ENCODE data around the gene UPK3A.

The UPK3A gene

GRCh38 chr22:45284705-45285262 lies at the start of gene UPK3A:
Gene UPK3A, plus strand, starts transcription at chr22:45284949. Its CDS starts 65 bp downstream, at chr22:45285014.
- peak; percentile 42 for DNase-seq (ENCODE audit: low read depth)

- DNase-seq (ENCODE audit: low read depth): no peak
Observed at GRCh38 chr22:45235101-45235777, 49.5 kb upstream of the UPK3A start.

- no peak for DNase-seq (ENCODE audit: low read depth)
Observed at GRCh38 chr22:45235851-45236342, 48.9 kb upstream of the UPK3A start.

- DNase-seq (ENCODE audit: low read depth): no peak
Observed at GRCh38 chr22:45237065-45237990, 47.4 kb upstream of the UPK3A start.

DNA sequence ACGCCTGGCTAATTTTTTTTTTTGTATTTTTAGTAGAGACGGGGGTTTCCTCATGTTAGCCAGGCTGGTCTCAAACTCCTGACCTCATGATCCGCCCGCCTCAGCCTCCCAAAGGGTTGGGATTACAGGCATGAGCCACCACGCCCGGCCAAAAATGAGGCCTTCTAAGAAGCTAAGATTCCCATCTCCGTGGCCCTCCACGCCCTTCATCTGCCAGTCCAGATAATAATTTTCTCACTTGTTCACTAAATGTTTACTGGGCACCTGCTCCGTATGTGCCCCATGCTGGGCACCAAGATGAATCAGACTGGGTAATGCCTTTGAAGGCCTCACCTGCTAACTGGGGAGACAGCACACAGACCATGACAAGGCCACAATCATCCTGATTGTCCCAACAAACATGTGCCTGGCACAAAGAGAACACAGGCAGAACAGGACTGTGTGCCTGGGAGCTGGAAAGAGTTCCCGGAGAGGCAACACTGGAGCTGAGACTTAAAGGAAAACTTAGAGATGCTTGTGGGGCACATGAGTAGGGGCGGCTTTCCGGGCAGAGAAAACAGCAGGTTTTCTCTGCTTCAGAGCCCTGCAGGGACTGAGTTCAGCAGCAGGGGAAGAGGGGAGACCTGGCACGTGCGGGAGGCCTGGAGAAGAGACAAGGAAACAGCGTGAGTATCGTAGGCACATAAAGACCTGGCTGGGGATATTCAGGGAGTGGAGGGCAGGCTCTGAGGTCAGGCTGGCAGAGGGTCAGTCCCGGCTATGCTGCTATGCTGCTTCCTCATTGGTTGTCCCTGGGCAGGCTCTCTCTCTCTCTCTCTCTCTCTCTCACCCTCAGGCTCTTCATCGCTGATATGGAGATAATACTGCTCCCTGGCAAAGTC lies 46.4 kb upstream of the UPK3A start:
- no peak for DNase-seq (ENCODE audit: low read depth)

GRCh38 chr22:45238957-45239680 lies 45.6 kb upstream of the UPK3A start:
- DNase-seq (ENCODE audit: low read depth): no peak

- DNase-seq (ENCODE audit: low read depth): no peak
Observed at GRCh38 chr22:45239681-45240051, 45.1 kb upstream of the UPK3A start.

DNA sequence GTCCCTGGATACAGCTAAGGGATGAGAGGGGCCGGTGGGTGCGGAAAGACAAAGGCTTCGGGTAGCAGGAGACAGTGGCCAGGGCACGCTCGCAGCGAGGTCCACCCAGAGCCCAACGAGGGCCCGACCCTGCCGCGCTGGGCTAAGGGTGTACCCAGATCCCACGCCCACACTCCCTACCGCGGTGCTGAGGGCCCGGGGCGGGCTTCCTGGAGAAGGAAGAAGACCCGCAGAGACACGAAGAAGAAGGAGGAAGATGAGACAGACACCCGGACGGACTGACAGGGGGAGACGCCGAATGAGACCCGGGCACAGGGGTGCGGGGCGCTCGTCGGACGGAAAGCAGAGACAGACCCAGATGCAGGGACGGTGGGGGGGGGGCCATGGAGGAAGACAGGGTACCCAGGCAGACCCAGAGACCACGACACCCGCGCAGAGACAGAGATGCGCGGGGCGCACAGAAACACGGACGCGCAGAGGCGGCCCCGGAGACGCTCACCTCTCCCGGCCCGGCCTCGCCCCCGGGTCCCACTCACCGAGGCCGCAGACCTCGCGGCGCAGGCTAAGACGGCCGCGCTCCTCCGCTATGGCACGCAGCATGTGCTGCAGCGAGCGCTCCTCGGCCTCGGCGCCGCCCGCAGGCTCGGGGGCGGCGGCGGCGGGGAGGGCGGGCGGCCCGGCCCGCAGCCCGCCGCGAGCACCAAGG lies 44.5 kb upstream of the UPK3A start:
- DNase-seq (ENCODE audit: low read depth): peak; percentile 20

DNA sequence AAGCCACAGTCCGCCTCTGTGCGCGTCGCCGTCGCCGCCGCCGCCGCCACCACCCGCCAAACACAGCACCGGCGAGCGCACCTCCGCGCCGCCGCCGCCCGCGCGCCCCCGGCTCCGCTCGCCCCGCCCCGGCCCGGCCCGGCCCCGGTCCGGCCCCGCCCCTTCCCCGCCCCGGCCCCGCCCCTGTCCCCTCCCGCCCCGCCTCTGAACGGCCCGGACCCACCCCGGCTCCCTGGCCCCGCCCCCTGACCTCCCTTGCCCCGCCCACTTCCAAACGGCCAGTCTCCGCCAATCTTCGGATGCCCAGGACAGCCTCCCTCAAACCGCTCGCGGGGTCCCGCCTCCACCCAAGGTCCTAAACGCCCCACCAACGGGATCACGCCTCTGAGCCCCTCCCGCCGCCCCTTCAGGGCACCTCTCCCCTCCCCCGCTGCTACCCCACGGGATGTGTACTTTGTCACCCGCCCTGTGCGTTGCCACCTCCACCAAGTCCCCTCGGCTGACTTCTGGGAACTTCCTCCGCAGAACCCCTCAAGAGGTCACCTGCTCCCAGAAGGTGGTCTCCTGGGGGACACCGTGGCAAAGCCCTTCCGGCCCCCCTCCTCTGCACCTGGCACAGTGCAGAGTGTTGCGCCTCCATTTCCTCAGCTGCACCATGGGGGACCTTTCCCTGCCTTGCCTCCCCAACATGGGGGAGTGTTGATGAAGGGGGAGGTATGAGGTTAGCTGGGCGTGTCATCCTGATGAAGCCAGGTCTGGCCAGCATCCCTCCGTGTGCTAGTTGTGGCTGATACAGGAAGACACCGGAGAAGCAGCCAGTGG lies 43.7 kb upstream of the UPK3A start, which contains the start of gene KIAA0930:
Gene KIAA0930, minus strand, starts transcription at position 85 of the 822 bp plus-strand sequence. CDS start 191 bp downstream, outside the sequence.
- peak; percentile 73 for DNase-seq (ENCODE audit: low read depth)

- DNase-seq (ENCODE audit: low read depth): no peak
Observed at GRCh38 chr22:45242778-45243191, 42.0 kb upstream of the UPK3A start.

GRCh38 chr22:45244916-45245315 lies 39.8 kb upstream of the UPK3A start:
- no peak for DNase-seq (ENCODE audit: low read depth)

DNA sequence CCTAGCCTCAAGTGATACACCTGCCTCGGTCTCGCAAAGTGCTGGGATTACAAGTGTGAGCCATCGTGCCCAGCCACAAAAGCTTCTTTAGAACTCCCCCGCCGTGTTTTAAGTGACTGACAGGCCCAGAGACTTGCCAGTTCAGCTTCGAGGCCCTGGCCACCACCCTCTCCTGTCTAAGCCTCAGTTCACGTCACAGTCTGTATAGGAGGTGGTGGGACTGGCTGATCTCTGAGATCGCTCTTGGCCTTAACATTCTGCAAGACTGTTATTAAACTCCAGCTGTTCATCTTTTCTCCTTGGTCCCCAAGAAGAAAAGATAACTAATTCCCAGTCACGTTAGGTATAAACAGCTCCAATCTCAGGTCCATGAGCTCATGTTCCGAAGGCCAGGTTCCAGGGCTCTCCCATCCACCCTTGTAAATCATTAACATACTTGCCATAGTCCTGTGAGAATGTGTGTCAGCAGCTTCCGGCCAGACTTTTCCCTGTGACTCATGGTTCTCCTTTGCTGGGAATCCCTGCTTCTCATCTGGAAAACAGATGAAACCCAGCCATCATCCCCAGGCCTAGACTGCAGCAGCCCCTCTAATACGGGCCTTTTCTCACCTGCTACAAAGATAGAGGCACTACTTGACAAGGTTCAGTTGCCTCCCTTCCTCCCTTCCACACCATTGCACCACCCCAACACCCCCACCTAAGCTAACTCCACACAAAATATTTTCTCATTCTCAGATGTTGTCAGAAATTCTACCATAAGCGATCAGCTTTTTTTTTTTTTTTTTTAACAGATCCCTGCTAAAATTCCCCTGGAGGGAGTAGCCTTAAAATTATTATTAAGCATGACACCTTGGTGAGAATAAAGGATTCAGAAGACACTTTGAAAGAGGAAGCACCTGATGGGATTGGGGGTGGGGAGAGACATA lies 38.4 kb upstream of the UPK3A start:
- DNase-seq (ENCODE audit: low read depth): no peak

GRCh38 chr22:45248832-45249561 lies 35.8 kb upstream of the UPK3A start:
- no peak for DNase-seq (ENCODE audit: low read depth)

DNA sequence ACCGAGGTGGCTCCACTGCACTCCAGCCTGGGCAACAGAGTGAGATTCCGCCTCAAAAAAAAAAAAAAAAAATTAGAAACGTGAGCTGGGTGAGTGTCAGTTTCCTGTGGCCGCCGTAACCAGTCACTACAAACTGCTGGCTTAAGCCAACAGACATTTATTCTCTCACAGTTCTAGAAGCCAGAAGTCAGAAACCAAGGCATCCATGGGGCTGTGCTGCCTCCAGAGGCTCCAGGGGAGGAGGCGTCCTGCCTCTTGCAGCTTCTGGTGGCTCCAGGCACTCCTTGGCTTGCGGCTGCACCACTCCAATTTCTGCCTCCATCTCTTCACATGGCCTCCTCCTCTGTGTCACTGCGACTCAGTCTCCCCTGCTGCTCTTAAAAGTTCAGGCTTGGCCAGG lies 32.9 kb upstream of the UPK3A start:
- DNase-seq (ENCODE audit: low read depth): no peak

DNA sequence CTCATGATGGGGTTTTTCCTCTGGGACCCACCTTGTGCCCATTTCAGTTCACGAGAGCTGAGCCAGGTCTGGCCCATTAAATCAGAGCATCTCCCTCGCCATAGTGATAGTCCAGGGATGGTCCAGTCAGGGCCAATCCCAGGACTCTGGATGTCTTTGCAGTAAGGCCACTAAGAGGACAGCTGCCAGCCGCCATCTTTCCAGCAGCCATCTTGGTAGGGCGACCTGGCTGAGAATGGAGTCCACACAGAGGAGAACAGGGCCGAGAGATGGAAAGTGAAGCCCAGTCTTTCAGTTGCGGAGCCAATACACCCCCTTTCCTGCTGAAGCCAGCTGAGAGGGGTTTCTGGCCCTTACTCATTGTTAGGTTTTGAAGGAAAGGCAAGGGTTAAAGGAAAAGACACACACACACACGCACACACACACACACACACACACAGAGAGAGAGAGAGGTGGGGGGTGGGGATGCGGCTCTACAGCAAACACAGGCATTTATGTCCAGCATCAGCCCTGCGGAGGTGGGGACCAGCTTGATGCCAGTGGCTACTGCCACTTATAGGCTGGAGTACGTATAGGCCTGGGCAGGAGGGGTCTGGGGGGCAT lies 31.6 kb upstream of the UPK3A start:
- no peak for DNase-seq (ENCODE audit: low read depth)

DNA sequence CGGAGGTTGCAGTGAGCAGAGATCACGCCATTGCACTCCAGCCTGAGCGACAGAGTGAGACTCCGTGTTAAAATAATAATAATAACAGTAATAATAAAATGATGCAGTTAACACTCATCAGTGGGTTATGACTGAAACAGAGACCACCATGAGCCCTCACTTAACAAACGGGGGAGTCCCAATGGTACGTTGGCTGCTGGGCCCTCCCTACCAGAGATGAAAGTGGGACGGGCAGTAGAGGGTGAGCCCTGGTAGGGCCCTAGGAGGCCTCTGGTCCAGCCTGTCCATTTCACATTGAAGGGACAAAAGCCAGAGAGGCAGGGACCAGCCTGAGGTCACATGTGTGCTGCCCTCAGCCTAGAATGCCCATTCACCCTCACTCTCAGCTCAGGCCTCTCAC lies 30.4 kb upstream of the UPK3A start:
- no peak for DNase-seq (ENCODE audit: low read depth)

GRCh38 chr22:45254789-45255278 lies 29.9 kb upstream of the UPK3A start:
- no peak for DNase-seq (ENCODE audit: low read depth)

All from stimulated activated CD8-positive, alpha-beta memory T cell treated with anti-CD3 and anti-CD28 coated beads, Interleukin-12 subunit alpha, Interleukin-12 subunit beta, amount 100 ng/mL, for 4 hours (primary cell).